Measurements from ENCODE around the gene FASTKD1.
"Not testable (repeated sequence)": the region's sequence is repeated elsewhere in the genome, so short reads cannot be mapped to it uniquely, and the experiment has no call there.

The FASTKD1 gene

DNA sequence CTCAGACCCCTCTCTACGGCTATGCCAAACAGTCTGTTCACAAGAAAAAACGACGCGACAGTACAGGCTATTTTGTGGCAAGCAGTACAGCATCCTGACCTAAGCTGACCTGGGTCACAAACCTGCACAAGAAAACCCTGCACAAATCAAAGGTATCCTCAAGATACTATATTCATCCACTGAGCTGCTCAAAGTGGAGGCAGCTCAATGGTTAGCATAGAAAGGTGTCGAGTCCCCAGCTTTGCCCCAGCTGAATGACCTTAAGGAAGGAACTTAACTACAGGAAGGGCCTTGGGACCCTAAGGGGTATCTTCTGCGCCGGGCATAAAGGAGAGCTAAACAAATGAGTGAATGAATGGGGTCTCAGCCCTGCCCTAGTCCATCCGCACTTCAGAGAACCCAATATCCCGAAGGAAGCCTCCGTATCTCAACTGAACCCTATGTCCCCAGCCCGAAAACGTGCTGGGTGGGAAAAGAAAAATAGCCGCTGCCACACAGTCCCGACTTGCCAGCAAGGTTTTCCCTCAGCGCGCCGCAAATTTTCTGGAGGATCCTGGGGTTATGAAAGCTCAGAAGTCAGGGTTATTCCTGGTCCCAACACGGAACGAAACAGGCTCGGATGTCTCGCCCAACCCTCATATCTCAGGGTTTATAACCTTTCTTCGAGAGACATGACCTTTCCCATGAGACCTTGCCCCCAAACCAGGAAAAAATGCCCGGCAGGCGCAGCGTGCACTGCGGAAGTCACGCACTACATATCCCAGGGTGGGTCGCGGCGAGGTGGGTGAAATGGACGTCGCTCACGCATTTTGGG, at the start of gene FASTKD1:
FASTKD1 (minus strand) TSS at position 706 of the 814 bp plus-strand sequence. CDS start 1,836 bp downstream, outside the sequence.
- Mint-ChIP-seq H3K9me3 (no peaks in the 10 kb centered on the region), H3K27ac (peak within 1 kb of the TSS; percentile 73), H3K4me1 (ENCODE audit: low read depth) (peaks cover 18% of the 10 kb centered on the region), H3K36me3 (ENCODE audit: low read depth) (peaks cover 10% of the 10 kb centered on the region), H3K27me3 (ENCODE audit: low read depth) (no peaks in the 10 kb centered on the region), H3K4me3 (peak within 1 kb of the TSS; percentile 94)

DNA sequence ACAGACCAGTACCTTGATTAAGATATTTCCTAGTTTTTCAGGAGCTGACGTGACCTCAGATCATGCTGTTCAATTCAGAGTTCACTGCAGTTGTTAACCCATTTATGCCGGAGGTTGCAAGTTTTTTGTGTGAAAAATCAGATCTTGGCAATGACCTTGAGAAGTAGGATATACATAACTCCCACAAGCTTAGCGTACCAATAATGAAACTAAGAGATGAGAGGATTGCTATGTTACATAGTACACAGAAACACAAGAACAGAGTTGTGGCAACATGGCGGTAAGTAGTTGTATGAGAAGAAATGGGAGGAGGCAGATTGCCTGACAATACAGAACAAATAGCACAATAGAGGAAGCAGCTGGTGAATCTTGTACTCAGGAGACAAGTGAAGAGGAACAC, 49.6 kb upstream of the FASTKD1 start:
- Mint-ChIP-seq H3K36me3 (ENCODE audit: low read depth) (peaks cover 40% of the 10 kb centered on the region), H3K4me1 (ENCODE audit: low read depth) (peaks cover 13% of the 10 kb centered on the region), H3K9me3 (peaks cover 8% of the 10 kb centered on the region), H3K27ac (no peak overlapping the region), H3K4me3 (no peak overlapping the region), H3K27me3 (ENCODE audit: low read depth) (no peaks in the 10 kb centered on the region)

- Mint-ChIP-seq H3K4me3 (no peak overlapping the region), H3K4me1 (ENCODE audit: low read depth) (peaks cover 15% of the 10 kb centered on the region), H3K9me3 (peaks cover 20% of the 10 kb centered on the region), H3K27ac (no peak overlapping the region), H3K36me3 (ENCODE audit: low read depth) (peaks cover 59% of the 10 kb centered on the region), H3K27me3 (ENCODE audit: low read depth) (no peaks in the 10 kb centered on the region)
These were observed 46.8 kb upstream of the FASTKD1 start for GRCh38 chr2:169620509-169620908.

DNA sequence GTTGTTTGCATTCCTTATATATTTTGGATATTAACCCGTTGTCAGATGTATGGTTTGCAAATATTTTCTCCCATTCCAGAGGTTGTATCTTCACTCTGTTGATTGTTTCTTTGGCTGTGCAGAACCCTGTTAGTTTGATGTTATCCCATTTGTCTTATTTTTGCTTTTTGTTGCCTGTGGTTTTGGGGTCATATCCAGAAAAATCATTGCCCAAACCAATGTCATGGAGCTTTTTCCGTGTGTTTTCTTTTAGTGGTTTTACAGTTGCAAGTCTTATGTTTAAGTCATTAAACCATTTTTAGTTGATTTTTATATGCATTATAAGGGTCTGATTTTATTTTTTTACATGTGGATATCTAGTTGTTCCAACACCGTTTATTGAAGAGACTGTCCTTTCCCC, 46.3 kb upstream of the FASTKD1 start:
- Mint-ChIP-seq H3K27ac (no peak overlapping the region), H3K27me3 (ENCODE audit: low read depth) (no peaks in the 10 kb centered on the region), H3K4me1 (ENCODE audit: low read depth) (peaks cover 13% of the 10 kb centered on the region), H3K36me3 (ENCODE audit: low read depth) (peaks cover 62% of the 10 kb centered on the region), H3K4me3 (no peak overlapping the region), H3K9me3 (peaks cover 20% of the 10 kb centered on the region)

DNA sequence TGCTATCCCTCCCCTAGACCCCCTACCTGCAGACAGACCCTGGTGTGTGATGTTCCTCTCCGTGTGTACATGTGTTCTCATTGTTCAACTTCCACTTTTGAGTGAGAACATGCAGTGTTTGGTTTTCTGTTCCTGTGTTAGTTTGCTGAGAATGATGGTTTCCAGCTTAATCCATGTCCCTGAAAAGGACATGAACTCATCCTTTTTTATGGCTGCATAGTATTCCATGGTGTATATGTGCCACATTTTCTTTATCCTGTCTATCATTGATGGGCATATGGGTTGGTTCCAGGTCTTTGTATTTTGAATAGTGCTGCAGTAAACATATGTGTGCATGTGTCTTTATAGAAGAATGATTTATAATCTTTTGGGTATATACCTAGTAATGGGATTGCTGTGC, 42.3 kb upstream of the FASTKD1 start:
- Mint-ChIP-seq H3K36me3 (ENCODE audit: low read depth) (peaks cover 78% of the 10 kb centered on the region), H3K9me3 (peaks cover 20% of the 10 kb centered on the region)
- H3K4me1 Mint-ChIP-seq (ENCODE audit: low read depth); H3K27ac Mint-ChIP-seq; H3K27me3 Mint-ChIP-seq (ENCODE audit: low read depth); H3K4me3 Mint-ChIP-seq: not testable (repeated sequence)

DNA sequence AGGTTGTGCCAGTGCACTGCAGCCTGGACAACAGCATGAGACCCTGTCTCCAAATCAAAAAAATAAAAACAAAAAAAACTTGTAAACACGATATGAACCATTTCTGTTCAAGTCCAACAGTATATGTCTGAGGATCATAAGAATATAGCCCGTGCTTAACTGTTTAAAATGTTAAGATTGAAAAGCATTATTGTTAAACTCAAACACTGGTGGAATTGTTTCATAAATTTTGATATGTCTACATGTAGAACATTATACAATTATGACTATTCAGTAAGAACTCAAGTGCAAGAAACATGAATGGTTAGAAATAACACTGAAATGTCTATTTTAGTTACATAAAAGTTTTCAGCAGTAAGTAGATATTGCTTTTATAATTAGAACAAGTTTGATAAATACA, 40.2 kb upstream of the FASTKD1 start:
- no peak overlapping the region for H3K27ac Mint-ChIP-seq
- peaks cover 6% of the 10 kb centered on the region for H3K4me1 Mint-ChIP-seq (ENCODE audit: low read depth)
- peaks cover 76% of the 10 kb centered on the region for H3K36me3 Mint-ChIP-seq (ENCODE audit: low read depth)
- H3K9me3 Mint-ChIP-seq, result peaks cover 19% of the 10 kb centered on the region
- H3K27me3 Mint-ChIP-seq (ENCODE audit: low read depth), result no peaks in the 10 kb centered on the region
- no peak overlapping the region for H3K4me3 Mint-ChIP-seq

DNA sequence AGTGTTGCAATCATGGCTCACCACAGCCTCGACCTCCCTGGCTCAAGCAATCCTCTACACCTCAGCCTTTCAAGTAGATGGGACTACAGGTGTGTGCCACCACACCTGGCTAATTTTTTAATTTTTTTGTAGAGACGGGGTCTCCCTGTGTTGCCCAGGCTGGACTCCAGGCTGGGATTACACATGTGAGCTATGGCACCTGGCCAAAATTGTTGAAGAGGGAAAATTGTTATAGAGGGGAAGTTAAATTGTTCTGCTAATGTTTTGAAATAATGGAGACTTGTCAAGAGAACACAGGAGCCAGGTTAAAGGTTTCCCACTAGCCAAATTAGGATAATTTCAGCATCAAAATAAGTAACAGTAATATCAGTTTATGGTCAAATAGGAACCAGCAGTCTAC, 35.6 kb upstream of the FASTKD1 start:
- Mint-ChIP-seq H3K4me1 (ENCODE audit: low read depth) (no peaks in the 10 kb centered on the region), H3K27ac (no peak overlapping the region), H3K9me3 (no peaks in the 10 kb centered on the region), H3K36me3 (ENCODE audit: low read depth) (peaks cover 46% of the 10 kb centered on the region), H3K27me3 (ENCODE audit: low read depth) (no peaks in the 10 kb centered on the region), H3K4me3 (no peak overlapping the region)

GRCh38 chr2:169599568-169599967, 25.9 kb upstream of the FASTKD1 start:
- Mint-ChIP-seq H3K27ac (no peak overlapping the region), H3K4me1 (ENCODE audit: low read depth) (peaks cover 6% of the 10 kb centered on the region), H3K4me3 (no peak overlapping the region), H3K9me3 (no peaks in the 10 kb centered on the region), H3K27me3 (ENCODE audit: low read depth) (no peaks in the 10 kb centered on the region), H3K36me3 (ENCODE audit: low read depth) (peaks cover 5% of the 10 kb centered on the region)

DNA sequence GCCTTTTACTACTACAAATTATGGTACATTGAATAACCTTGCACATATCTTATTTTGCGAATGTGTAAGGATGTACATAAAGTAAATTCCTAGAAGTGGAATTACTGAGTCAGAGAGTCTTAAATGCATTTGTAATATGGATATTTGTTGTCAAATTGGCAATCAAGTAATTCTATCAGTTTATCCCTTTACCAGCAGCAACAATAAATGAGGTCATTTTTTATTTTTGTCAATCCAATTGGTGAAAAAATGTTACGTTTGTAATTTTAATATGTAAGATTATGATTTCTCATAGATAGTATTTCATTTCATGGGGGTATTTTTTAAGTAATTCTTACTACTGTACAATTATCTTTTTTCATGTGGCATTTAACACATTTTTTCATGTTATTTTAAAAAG, 25.3 kb upstream of the FASTKD1 start:
- H3K4me3 Mint-ChIP-seq, result no peak overlapping the region
- H3K4me1 Mint-ChIP-seq (ENCODE audit: low read depth), result peaks cover 6% of the 10 kb centered on the region
- no peaks in the 10 kb centered on the region for H3K9me3 Mint-ChIP-seq
- no peak overlapping the region for H3K27ac Mint-ChIP-seq
- H3K27me3 Mint-ChIP-seq (ENCODE audit: low read depth), result no peaks in the 10 kb centered on the region
- H3K36me3 Mint-ChIP-seq (ENCODE audit: low read depth), result peaks cover 1% of the 10 kb centered on the region

GRCh38 chr2:169596546-169596945, 22.9 kb upstream of the FASTKD1 start:
- H3K27me3 Mint-ChIP-seq (ENCODE audit: low read depth); H3K36me3 Mint-ChIP-seq (ENCODE audit: low read depth); H3K4me3 Mint-ChIP-seq; H3K4me1 Mint-ChIP-seq (ENCODE audit: low read depth); H3K9me3 Mint-ChIP-seq; H3K27ac Mint-ChIP-seq: not testable (repeated sequence)

GRCh38 chr2:169590804-169591203, 17.1 kb upstream of the FASTKD1 start:
- H3K9me3 Mint-ChIP-seq, result no peaks in the 10 kb centered on the region
- H3K27me3 Mint-ChIP-seq (ENCODE audit: low read depth), result no peaks in the 10 kb centered on the region
- peaks cover 14% of the 10 kb centered on the region for H3K4me1 Mint-ChIP-seq (ENCODE audit: low read depth)
- no peak overlapping the region for H3K27ac Mint-ChIP-seq
- no peak overlapping the region for H3K4me3 Mint-ChIP-seq
- peaks cover 4% of the 10 kb centered on the region for H3K36me3 Mint-ChIP-seq (ENCODE audit: low read depth)

DNA sequence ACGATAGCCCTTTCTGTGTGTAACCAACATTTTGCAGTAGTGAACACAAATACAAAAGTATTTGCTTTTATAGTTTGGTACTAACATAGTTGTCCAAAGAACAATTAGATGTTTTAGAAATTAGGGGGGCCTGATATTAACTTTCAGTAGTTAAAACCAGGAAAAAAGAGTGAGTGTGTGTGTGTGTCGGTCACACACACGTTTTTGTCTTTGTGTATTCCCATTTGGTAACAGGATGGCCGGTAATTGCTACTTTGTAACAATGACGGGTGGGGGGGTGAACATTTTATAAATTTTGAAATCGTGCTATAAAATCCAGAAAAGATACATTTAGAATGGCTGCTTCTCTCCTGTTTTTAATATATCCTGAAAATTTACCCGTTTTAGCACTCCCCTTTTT, 12.0 kb upstream of the FASTKD1 start:
- Mint-ChIP-seq H3K9me3 (peaks cover 13% of the 10 kb centered on the region), H3K27ac (peak overlapping the region; percentile 99), H3K27me3 (ENCODE audit: low read depth) (no peaks in the 10 kb centered on the region), H3K4me3 (peak overlapping the region; percentile 98), H3K36me3 (ENCODE audit: low read depth) (peaks cover 10% of the 10 kb centered on the region), H3K4me1 (ENCODE audit: low read depth) (peaks cover 22% of the 10 kb centered on the region)

DNA sequence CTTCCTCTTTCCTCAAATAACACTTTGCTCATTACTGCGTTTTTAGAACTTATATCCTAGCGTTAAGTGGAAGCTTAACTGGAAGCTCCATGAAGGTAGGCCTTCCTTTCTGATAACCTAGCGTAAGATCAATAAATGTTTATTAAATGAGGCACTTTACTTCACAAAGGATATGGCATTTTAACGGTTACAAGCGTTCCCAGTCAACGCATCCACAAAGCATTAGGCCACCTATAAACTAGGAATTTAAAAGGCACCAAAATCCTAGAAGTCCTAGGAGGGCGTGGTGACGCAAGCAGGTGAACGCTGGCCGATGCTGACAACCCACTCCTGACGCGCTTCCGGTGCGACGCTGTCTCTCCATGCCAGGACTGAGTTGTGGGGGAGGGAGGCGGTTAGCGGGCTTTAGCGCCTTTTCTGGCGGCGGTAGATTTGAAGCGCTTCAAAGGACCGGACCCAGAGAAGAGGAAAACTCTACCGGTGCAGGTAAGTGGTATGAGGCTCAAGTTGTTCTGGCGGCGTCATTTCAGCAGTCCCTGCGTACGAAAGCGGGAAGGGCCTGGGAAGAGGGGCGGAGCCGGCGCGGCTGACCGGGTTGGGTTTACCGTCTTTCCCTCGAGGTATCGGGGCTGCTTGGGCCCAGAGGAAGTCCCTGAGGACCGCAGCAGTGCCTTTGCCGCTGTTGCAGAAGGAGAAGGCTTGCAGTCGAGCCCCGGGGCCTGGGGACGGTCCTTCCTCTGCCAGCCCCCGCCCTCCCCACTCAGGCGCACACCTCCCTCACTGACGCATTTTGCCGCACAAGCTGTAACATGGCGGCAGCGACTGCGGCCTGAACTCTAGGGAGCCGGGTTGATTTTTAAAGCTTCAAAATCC, 10.6 kb upstream of the FASTKD1 start, which contains the start of gene PPIG:
PPIG (plus strand) TSS at position 347 of the 873 bp plus-strand sequence. CDS start 19,691 bp downstream, outside the sequence.
- Mint-ChIP-seq H3K27ac (peak within 1 kb of the TSS; percentile 99), H3K4me1 (ENCODE audit: low read depth) (peaks cover 19% of the 10 kb centered on the region), H3K36me3 (ENCODE audit: low read depth) (peaks cover 9% of the 10 kb centered on the region), H3K4me3 (peak within 1 kb of the TSS; percentile 98), H3K9me3 (peaks cover 13% of the 10 kb centered on the region), H3K27me3 (ENCODE audit: low read depth) (no peaks in the 10 kb centered on the region)

DNA sequence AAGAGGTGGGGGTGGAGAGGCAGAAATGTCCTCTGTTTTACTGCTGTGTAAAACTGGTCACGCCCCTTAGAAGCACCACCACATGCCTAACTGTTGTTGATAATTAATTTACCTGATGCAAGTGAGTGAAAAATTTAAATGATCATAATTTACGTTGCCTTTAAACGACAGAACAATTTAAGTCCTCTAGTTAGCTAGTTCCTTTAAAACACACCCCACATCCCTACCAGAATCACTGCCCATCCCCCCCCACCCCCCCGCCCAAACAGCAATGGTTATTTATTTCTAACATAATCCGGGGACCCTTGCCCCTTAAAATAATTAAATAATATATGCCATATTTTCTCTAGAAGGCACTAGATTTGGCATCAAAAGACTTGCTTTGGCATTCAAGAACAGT, 9.9 kb upstream of the FASTKD1 start:
- Mint-ChIP-seq H3K4me1 (ENCODE audit: low read depth) (peaks cover 16% of the 10 kb centered on the region), H3K9me3 (peaks cover 13% of the 10 kb centered on the region), H3K4me3 (peak overlapping the region; percentile 98)

More for the DNA sequence above, 9.9 kb upstream of the FASTKD1 start:
- Mint-ChIP-seq H3K36me3 (ENCODE audit: low read depth) (peaks cover 9% of the 10 kb centered on the region), H3K27me3 (ENCODE audit: low read depth) (no peaks in the 10 kb centered on the region), H3K27ac (no peak overlapping the region)

Data from T-helper 1 cell treated with Interleukin-12 subunit alpha and Interleukin-12 subunit beta and Interleukin-4 antibody, amounts not matched to agents 30 μg/mL and 1 μg/mL, for 36 hours (primary cell).